ENCODE results near the gene PEX16.
A peak's percentile ranks its signal among the peaks of the same experiment; 100 is the strongest.

The PEX16 gene

DNA sequence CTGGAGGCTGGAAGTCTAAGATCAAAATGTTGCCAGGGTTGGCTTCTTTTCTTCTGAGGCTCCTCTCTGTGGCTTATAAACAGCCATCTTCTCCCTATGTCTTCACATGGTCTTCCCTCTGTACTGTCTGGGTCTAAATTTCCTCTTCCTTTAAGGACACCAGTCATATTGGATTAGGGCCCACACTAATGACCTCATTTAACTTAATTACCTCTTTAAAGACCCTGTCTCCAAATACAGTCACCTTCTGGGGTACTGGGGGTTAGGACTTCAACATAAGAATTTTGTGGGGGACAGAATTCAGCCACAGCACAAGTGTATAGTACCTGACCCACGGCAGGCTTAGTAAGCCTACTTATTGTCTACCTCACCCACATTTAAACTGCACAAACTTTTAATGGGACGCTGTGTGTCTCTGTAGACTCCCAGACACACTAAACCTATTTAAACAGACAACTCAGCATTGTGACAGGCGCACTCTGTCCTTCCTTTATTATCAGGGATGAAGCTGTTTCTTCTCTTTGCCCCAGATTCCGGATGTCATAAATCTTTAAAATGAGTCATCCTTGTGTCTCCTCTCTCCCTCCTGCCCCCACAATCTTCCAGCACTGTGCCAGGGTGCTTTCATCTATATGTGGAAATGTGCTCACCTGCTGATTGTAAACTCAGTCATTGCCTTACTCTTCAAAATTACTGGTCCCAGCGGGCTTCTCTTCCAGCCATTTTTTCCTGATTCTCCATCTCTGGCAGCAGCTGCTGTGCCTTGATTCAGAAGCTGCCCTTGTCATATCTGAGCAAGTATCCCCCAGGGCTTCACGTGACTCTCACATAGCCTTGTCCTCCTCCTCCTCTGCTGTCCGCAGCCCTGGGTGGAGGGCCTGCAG is 37.6 kb downstream of the PEX16 start:
- Histone ChIP-seq H3K9me3 (ENCODE audit: control insufficient read depth, low read length) (no peaks in the 10 kb centered on the region), H3K27me3 (replicated peaks; ENCODE audit: control insufficient read depth, insufficient read depth, low read length) (peaks cover 2% of the 10 kb centered on the region), H3K4me3 (ENCODE audit: low read length) (no peak overlapping the region), H3K36me3 (ENCODE audit: control insufficient read depth, insufficient read depth, low read length, severe bottlenecking) (peaks cover 63% of the 10 kb centered on the region), H3K9ac (ENCODE audit: low read length) (no peak overlapping the region), H3K4me1 (ENCODE audit: control insufficient read depth, insufficient read depth, low read length) (peaks cover 19% of the 10 kb centered on the region)
- DNase-seq (ENCODE audit: low read depth) = no peak

DNA sequence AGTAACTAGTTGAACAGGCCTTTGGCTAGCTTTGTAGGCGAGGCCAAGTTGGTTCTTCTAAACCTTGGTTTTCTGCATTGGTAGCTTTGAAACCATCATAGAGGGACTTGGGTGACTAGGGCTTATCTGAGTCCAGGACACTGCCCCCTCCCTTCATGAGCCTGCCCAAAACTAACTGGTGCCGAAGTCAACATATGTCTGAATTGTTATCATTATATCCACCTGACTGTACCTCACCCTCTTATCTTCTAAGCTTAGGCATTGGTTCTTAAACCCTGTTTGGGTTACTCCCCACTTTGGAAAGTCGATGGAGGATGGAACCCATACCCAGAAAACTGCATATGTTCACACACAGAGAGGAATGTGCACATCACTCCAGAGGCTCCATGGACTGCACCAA is 39.8 kb downstream of the PEX16 start:
- DNase-seq (ENCODE audit: low read depth) = no peak

GRCh38 chr11:45877221-45877620 is 40.5 kb downstream of the PEX16 start:
- DNase-seq (ENCODE audit: low read depth) = no peak
- Histone ChIP-seq H3K9me3 (ENCODE audit: control insufficient read depth, low read length) (no peaks in the 10 kb centered on the region), H3K36me3 (ENCODE audit: control insufficient read depth, insufficient read depth, low read length, severe bottlenecking) (peaks cover 71% of the 10 kb centered on the region), H3K4me1 (ENCODE audit: control insufficient read depth, insufficient read depth, low read length) (peaks cover 19% of the 10 kb centered on the region), H3K4me3 (ENCODE audit: low read length) (no peak overlapping the region), H3K9ac (ENCODE audit: low read length) (no peak overlapping the region), H3K27me3 (replicated peaks; ENCODE audit: control insufficient read depth, insufficient read depth, low read length) (no peaks in the 10 kb centered on the region)

More for the DNA sequence above, 39.8 kb downstream of the PEX16 start:
- no peaks in the 10 kb centered on the region for H3K27me3 ChIP-seq (replicated peaks; ENCODE audit: control insufficient read depth, insufficient read depth, low read length)
- H3K36me3 ChIP-seq (ENCODE audit: control insufficient read depth, insufficient read depth, low read length, severe bottlenecking) = peaks cover 75% of the 10 kb centered on the region
- H3K9ac ChIP-seq (ENCODE audit: low read length) = no peak overlapping the region
- no peak overlapping the region for H3K4me3 ChIP-seq (ENCODE audit: low read length)
- no peaks in the 10 kb centered on the region for H3K9me3 ChIP-seq (ENCODE audit: control insufficient read depth, low read length)
- peaks cover 19% of the 10 kb centered on the region for H3K4me1 ChIP-seq (ENCODE audit: control insufficient read depth, insufficient read depth, low read length)

- H3K36me3 ChIP-seq (ENCODE audit: control insufficient read depth, insufficient read depth, low read length, severe bottlenecking) = peaks cover 71% of the 10 kb centered on the region
- no peaks in the 10 kb centered on the region for H3K9me3 ChIP-seq (ENCODE audit: control insufficient read depth, low read length)
- H3K9ac ChIP-seq (ENCODE audit: low read length) = no peak overlapping the region
- DNase-seq (ENCODE audit: low read depth) = no peak
- H3K4me1 ChIP-seq (ENCODE audit: control insufficient read depth, insufficient read depth, low read length) = peaks cover 19% of the 10 kb centered on the region
- H3K4me3 ChIP-seq (ENCODE audit: low read length) = no peak overlapping the region
- H3K27me3 ChIP-seq (replicated peaks; ENCODE audit: control insufficient read depth, insufficient read depth, low read length) = no peaks in the 10 kb centered on the region
Observed at GRCh38 chr11:45876401-45876800, 41.3 kb downstream of the PEX16 start.

- Histone ChIP-seq H3K4me1 (ENCODE audit: control insufficient read depth, insufficient read depth, low read length) (no peaks in the 10 kb centered on the region), H3K4me3 (ENCODE audit: low read length) (no peak overlapping the region), H3K9me3 (ENCODE audit: control insufficient read depth, low read length) (no peaks in the 10 kb centered on the region), H3K36me3 (ENCODE audit: control insufficient read depth, insufficient read depth, low read length, severe bottlenecking) (peaks cover 84% of the 10 kb centered on the region), H3K9ac (ENCODE audit: low read length) (no peak overlapping the region), H3K27me3 (replicated peaks; ENCODE audit: control insufficient read depth, insufficient read depth, low read length) (no peaks in the 10 kb centered on the region)
- peak; percentile 79 for DNase-seq (ENCODE audit: low read depth)
Observed at GRCh38 chr11:45872651-45873356, 44.9 kb downstream of the PEX16 start.

DNA sequence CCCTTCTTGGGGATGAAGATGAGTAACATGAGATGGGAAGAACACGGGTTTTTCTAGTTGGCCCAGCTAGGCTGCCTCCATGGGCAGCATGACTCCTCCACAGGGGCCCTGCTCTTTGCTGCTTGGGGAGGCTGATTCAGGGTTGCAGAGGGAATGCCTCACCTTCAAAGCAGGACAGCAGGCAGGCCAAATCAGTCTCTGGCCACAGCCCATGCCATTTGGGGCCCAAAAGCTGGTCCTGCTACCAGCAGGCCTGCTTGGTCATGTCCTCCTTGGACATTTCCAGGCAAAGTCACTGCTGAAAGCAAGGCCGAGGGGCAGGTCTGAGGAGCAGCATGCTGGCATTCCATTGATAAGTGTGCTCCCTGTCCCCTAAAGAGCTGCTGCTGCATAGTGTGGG is 46.0 kb downstream of the PEX16 start:
- Histone ChIP-seq H3K36me3 (ENCODE audit: control insufficient read depth, insufficient read depth, low read length, severe bottlenecking) (peaks cover 84% of the 10 kb centered on the region), H3K9me3 (ENCODE audit: control insufficient read depth, low read length) (no peaks in the 10 kb centered on the region), H3K4me1 (ENCODE audit: control insufficient read depth, insufficient read depth, low read length) (no peaks in the 10 kb centered on the region), H3K4me3 (ENCODE audit: low read length) (no peak overlapping the region), H3K9ac (ENCODE audit: low read length) (no peak overlapping the region), H3K27me3 (replicated peaks; ENCODE audit: control insufficient read depth, insufficient read depth, low read length) (no peaks in the 10 kb centered on the region)
- DNase-seq (ENCODE audit: low read depth) = no peak

DNA sequence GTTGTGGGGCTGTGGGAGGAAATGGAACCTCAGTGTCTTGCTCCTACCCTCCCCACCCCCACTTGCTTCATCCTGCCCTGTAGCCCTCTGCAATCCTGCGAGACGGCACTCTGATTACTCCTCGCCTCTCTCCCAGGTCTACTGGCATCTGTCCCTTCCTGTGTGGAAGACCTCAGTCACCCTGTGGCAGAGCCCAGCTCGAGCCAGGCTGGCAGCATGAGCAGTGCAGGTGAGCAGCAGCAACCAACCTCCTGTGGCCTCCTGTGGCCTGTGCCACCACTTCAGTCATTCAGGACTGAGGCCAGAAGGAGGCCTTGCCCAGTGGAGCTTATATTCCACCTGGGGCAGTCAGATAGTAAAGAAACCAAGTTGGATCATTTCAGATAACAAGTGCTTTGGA is 47.0 kb downstream of the PEX16 start:
- no peak overlapping the region for H3K9ac ChIP-seq (ENCODE audit: low read length)
- no peak overlapping the region for H3K4me3 ChIP-seq (ENCODE audit: low read length)
- H3K9me3 ChIP-seq (ENCODE audit: control insufficient read depth, low read length) = no peaks in the 10 kb centered on the region
- H3K4me1 ChIP-seq (ENCODE audit: control insufficient read depth, insufficient read depth, low read length) = no peaks in the 10 kb centered on the region
- peaks cover 85% of the 10 kb centered on the region for H3K36me3 ChIP-seq (ENCODE audit: control insufficient read depth, insufficient read depth, low read length, severe bottlenecking)
- no peak for DNase-seq (ENCODE audit: low read depth)
- no peaks in the 10 kb centered on the region for H3K27me3 ChIP-seq (replicated peaks; ENCODE audit: control insufficient read depth, insufficient read depth, low read length)

DNA sequence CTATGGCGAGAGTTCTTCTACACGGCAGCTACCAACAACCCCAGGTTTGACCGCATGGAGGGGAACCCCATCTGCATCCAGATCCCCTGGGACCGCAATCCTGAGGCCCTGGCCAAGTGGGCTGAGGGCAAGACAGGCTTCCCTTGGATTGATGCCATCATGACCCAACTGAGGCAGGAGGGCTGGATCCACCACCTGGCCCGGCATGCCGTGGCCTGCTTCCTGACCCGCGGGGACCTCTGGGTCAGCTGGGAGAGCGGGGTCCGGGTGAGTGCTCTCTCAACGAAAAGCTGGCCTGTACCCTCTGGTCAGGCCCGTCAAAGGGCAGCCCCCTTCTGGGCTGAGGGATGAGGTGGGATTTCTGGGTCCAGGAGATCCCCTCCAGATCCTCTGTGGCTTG is 48.1 kb downstream of the PEX16 start:
- Histone ChIP-seq H3K9me3 (ENCODE audit: control insufficient read depth, low read length) (no peaks in the 10 kb centered on the region), H3K4me1 (ENCODE audit: control insufficient read depth, insufficient read depth, low read length) (no peaks in the 10 kb centered on the region), H3K27me3 (replicated peaks; ENCODE audit: control insufficient read depth, insufficient read depth, low read length) (no peaks in the 10 kb centered on the region), H3K36me3 (ENCODE audit: control insufficient read depth, insufficient read depth, low read length, severe bottlenecking) (peaks cover 86% of the 10 kb centered on the region), H3K4me3 (ENCODE audit: low read length) (no peak overlapping the region), H3K9ac (ENCODE audit: low read length) (no peak overlapping the region)
- DNase-seq (ENCODE audit: low read depth) = no peak

GRCh38 chr11:45864041-45864440 is 53.6 kb downstream of the PEX16 start:
- no peak for DNase-seq (ENCODE audit: low read depth)
- peaks cover 79% of the 10 kb centered on the region for H3K36me3 ChIP-seq (ENCODE audit: control insufficient read depth, insufficient read depth, low read length, severe bottlenecking)
- H3K9me3 ChIP-seq (ENCODE audit: control insufficient read depth, low read length) = no peaks in the 10 kb centered on the region
- no peaks in the 10 kb centered on the region for H3K27me3 ChIP-seq (replicated peaks; ENCODE audit: control insufficient read depth, insufficient read depth, low read length)
- H3K4me1 ChIP-seq (ENCODE audit: control insufficient read depth, insufficient read depth, low read length) = peaks cover 14% of the 10 kb centered on the region
- H3K9ac ChIP-seq (ENCODE audit: low read length) = no peak overlapping the region
- no peak overlapping the region for H3K4me3 ChIP-seq (ENCODE audit: low read length)

DNA sequence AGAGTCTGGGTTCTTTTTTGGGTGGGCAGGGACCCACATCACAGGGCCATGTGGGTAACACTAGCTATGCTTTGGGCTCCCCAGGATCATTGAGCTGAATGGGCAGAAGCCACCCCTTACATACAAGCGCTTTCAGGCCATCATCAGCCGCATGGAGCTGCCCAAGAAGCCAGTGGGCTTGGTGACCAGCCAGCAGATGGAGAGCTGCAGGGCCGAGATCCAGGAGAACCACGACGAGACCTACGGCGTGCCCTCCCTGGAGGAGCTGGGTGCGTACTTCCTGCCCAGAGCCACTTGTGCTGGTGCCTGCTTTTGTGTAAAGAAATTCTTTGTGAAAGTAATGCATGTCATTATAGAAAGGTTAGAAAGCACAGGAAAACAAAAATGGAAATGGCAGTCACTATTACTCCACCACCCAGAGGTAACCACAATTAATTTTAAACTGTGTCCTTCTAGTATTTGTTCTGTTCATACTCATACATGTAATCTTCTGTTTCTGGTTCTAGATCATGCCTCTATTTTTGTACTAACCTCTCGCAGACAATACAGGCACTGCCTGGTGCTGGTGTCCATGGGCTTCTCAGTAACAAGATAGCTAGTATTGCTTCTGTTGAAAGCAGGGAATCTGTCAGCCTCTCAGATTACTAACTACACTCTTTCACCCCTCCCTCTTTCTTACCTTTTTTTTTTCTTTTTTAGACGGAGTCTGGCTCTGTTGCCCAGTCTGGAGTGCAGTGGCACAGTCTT is 56.7 kb downstream of the PEX16 start:
- no peak for DNase-seq (ENCODE audit: low read depth)
- H3K9me3 ChIP-seq (ENCODE audit: control insufficient read depth, low read length) = no peaks in the 10 kb centered on the region
- H3K36me3 ChIP-seq (ENCODE audit: control insufficient read depth, insufficient read depth, low read length, severe bottlenecking) = peaks cover 54% of the 10 kb centered on the region
- H3K27me3 ChIP-seq (replicated peaks; ENCODE audit: control insufficient read depth, insufficient read depth, low read length) = no peaks in the 10 kb centered on the region
- peak overlapping the region; percentile 56 for H3K9ac ChIP-seq (ENCODE audit: low read length)
- peaks cover 45% of the 10 kb centered on the region for H3K4me1 ChIP-seq (ENCODE audit: control insufficient read depth, insufficient read depth, low read length)
- H3K4me3 ChIP-seq (ENCODE audit: low read length) = no peak overlapping the region

- no peaks in the 10 kb centered on the region for H3K9me3 ChIP-seq (ENCODE audit: control insufficient read depth, low read length)
- no peak overlapping the region for H3K4me3 ChIP-seq (ENCODE audit: low read length)
- peak overlapping the region; percentile 56 for H3K9ac ChIP-seq (ENCODE audit: low read length)
- no peak for DNase-seq (ENCODE audit: low read depth)
- peaks cover 51% of the 10 kb centered on the region for H3K4me1 ChIP-seq (ENCODE audit: control insufficient read depth, insufficient read depth, low read length)
- no peaks in the 10 kb centered on the region for H3K27me3 ChIP-seq (replicated peaks; ENCODE audit: control insufficient read depth, insufficient read depth, low read length)
- peaks cover 48% of the 10 kb centered on the region for H3K36me3 ChIP-seq (ENCODE audit: control insufficient read depth, insufficient read depth, low read length, severe bottlenecking)
Observed at GRCh38 chr11:45860348-45860747, 57.3 kb downstream of the PEX16 start.

All from adipocyte (in vitro differentiated cells).